ENCODE results near the gene CNNM2.

The CNNM2 gene

DNA sequence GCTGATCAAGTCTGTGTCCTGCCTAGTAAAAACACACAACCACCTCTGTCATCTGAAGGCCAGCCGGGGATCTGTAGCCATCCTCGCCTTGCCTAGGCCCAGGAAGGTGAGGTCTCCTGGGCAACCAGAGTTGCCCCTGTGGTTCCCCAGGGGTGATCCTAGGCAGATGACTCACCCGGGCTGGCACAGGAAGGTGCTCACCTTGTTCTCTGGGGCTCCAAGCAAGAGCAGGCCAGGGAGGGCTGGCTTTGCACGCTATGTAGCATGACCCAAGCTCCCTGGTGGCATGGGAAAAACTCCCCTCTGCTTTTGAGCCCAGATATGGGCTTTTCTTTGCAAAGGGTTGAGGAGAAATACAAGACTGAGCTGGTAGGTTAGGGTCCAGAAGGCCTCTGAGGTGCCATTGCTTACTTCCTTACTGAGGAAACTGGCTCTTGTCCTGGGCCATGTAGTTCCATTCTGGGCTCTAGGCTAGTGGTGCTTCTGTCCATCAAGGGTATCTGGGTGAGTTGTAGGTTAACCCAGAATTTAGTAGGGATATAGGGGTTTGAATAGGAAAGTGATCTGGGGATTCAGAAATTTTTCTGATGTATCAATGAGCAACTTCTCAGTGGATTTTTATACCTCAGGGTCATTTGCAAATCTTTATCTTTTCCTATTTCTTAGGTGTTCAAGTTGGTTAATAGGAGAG lies 162.9 kb downstream of the CNNM2 start:
- H3K4me3 ChIP-seq (ENCODE audit: low read depth in 1 of 2, low read length in 2 of 2), result no peak overlapping the region
- peaks cover 21% of the 10 kb centered on the region for H3K36me3 ChIP-seq (ENCODE audit: insufficient read depth, low read length)
- no peak overlapping the region for H3K27ac ChIP-seq (ENCODE audit: low read depth, low read length)
- no peaks in the 10 kb centered on the region for H3K27me3 ChIP-seq (ENCODE audit: control insufficient read depth in 1 of 2, insufficient read depth in 2 of 2, low read length in 2 of 2)
- no peaks in the 10 kb centered on the region for H3K9me3 ChIP-seq (ENCODE audit: low read length)
- no peak overlapping the region for H3K9ac ChIP-seq (ENCODE audit: low read length)
- H3K4me1 ChIP-seq (ENCODE audit: insufficient read depth, low read length), result no peaks in the 10 kb centered on the region

DNA sequence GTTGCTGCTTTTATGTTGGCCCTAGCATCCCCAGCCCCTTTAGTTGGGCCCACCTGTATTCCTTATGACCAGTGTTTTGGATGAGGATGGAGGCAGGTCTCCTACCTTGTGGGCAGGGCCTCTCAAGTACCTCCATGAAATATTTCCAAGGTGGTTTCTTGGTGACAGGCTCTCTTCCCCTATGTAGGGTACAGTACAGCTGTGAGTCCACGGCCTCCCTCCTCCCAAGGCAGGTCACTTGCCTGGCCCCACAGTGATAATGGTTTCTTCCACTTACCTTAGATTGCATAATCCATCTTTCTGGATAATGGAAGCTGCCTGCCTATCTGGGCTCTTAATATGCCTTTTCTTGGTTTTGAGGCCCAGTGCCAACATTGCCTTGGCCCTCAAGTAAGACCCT lies 164.6 kb downstream of the CNNM2 start:
- no peaks in the 10 kb centered on the region for H3K9me3 ChIP-seq (ENCODE audit: low read length)

DNA sequence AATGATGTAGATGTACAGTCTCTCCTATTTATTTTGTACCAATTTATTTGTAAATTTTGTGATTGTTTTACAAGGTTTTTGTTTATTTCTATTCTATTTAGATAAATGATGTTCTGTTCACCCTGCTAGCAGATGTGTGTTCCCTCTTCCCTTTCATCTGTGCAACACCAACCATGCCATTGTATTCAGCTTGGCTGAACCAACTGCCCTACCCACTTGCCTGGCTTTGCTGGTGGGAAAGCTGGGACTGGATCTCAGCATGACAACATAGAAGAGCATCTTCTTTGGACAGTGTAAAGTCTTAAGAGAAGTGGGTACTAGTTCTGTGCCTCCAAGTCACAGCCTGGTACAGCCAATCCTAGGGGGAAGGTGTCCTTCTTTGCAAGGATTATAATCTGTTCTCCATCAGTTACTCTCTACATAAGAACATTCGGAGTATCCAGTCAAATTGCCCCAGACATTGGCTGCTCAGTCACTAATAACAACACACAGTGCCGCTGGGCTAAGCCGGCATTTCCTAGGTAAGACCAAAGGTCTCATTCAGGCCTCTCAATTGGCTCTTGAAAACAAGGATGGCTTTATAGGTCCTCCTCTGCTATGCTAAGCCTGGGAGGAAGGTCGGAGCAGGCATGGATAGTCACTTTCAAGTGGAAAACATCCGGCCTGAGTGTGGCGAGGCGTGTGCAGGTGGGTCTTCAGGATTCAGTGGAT lies 165.3 kb downstream of the CNNM2 start:
- Histone ChIP-seq H3K4me1 (ENCODE audit: insufficient read depth, low read length) (no peaks in the 10 kb centered on the region), H3K27me3 (ENCODE audit: control insufficient read depth in 1 of 2, insufficient read depth in 2 of 2, low read length in 2 of 2) (no peaks in the 10 kb centered on the region), H3K9ac (ENCODE audit: low read length) (no peak overlapping the region), H3K27ac (ENCODE audit: low read depth, low read length) (peak overlapping the region; percentile 23), H3K36me3 (ENCODE audit: insufficient read depth, low read length) (peaks cover 11% of the 10 kb centered on the region), H3K4me3 (ENCODE audit: low read depth in 1 of 2, low read length in 2 of 2) (no peak overlapping the region), H3K9me3 (ENCODE audit: low read length) (no peaks in the 10 kb centered on the region)

More for the DNA sequence above, 164.6 kb downstream of the CNNM2 start:
- Histone ChIP-seq H3K9ac (ENCODE audit: low read length) (no peak overlapping the region), H3K36me3 (ENCODE audit: insufficient read depth, low read length) (peaks cover 11% of the 10 kb centered on the region), H3K27ac (ENCODE audit: low read depth, low read length) (no peak overlapping the region), H3K4me3 (ENCODE audit: low read depth in 1 of 2, low read length in 2 of 2) (no peak overlapping the region), H3K4me1 (ENCODE audit: insufficient read depth, low read length) (no peaks in the 10 kb centered on the region), H3K27me3 (ENCODE audit: control insufficient read depth in 1 of 2, insufficient read depth in 2 of 2, low read length in 2 of 2) (no peaks in the 10 kb centered on the region)

DNA sequence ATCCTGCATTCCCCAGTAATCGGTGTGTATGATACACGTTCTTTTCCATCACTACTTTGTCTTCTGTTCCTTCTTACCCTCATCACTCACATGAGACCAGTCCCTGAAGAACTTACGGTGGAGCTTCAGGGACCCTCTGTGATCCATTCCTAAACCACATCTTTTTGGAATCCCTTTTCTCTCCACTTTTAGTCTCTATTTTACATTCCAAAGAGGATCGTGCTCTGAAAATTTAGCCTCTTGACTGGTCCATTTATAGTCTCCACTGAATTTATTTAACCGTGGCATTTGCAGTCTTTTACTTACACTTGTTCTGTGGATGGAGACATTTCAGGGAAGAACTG lies 165.9 kb downstream of the CNNM2 start:
- H3K27me3 ChIP-seq (ENCODE audit: control insufficient read depth in 1 of 2, insufficient read depth in 2 of 2, low read length in 2 of 2), result no peaks in the 10 kb centered on the region
- no peaks in the 10 kb centered on the region for H3K4me1 ChIP-seq (ENCODE audit: insufficient read depth, low read length)
- no peaks in the 10 kb centered on the region for H3K9me3 ChIP-seq (ENCODE audit: low read length)
- peaks cover 16% of the 10 kb centered on the region for H3K36me3 ChIP-seq (ENCODE audit: insufficient read depth, low read length)
- no peak overlapping the region for H3K9ac ChIP-seq (ENCODE audit: low read length)
- no peak overlapping the region for H3K4me3 ChIP-seq (ENCODE audit: low read depth in 1 of 2, low read length in 2 of 2)
- H3K27ac ChIP-seq (ENCODE audit: low read depth, low read length), result no peak overlapping the region

DNA sequence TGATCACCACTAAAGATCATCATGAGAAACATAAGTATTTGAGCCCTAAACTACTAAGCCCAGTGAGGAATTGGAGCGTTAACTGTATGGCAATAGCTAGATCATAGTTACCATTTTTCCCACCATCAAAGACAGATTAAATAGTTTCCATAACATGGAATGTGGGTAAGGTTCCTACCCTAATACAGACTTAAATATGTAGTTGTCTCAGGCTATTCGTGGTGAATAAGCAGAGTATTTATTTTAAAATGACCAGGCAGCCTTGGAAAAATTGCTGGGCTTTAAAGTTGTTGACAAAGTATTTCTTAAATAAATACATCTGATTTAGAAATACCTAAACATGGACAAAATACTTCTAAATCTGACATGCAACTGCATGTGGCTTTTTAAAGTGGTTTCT lies 168.2 kb downstream of the CNNM2 start:
- no peak overlapping the region for H3K27ac ChIP-seq (ENCODE audit: low read depth, low read length)
- H3K4me3 ChIP-seq (ENCODE audit: low read depth in 1 of 2, low read length in 2 of 2), result no peak overlapping the region
- peaks cover 37% of the 10 kb centered on the region for H3K36me3 ChIP-seq (ENCODE audit: insufficient read depth, low read length)
- H3K4me1 ChIP-seq (ENCODE audit: insufficient read depth, low read length), result no peaks in the 10 kb centered on the region
- no peak overlapping the region for H3K9ac ChIP-seq (ENCODE audit: low read length)
- no peaks in the 10 kb centered on the region for H3K27me3 ChIP-seq (ENCODE audit: control insufficient read depth in 1 of 2, insufficient read depth in 2 of 2, low read length in 2 of 2)
- H3K9me3 ChIP-seq (ENCODE audit: low read length), result no peaks in the 10 kb centered on the region

DNA sequence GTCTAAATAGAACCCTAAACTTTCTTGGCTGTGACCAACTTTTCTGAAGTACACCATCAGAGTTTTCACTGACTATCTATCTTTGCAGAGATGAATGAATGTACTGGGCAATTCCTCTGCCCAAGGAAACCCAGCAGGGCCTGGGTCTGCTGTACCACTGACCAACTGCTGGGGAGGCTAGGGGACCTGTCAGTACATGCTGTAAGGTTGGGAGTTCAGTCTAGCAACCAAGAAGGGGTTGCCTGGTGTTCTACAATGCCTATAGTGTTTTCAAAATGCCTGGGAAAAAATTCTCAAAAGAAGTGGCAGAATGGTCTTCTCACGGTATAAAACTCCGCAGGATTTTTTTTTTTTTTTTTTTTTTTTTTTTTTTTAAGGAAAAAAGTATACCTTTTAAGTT lies 168.7 kb downstream of the CNNM2 start:
- peaks cover 42% of the 10 kb centered on the region for H3K36me3 ChIP-seq (ENCODE audit: insufficient read depth, low read length)
- no peak overlapping the region for H3K9ac ChIP-seq (ENCODE audit: low read length)
- no peak overlapping the region for H3K4me3 ChIP-seq (ENCODE audit: low read depth in 1 of 2, low read length in 2 of 2)

DNA sequence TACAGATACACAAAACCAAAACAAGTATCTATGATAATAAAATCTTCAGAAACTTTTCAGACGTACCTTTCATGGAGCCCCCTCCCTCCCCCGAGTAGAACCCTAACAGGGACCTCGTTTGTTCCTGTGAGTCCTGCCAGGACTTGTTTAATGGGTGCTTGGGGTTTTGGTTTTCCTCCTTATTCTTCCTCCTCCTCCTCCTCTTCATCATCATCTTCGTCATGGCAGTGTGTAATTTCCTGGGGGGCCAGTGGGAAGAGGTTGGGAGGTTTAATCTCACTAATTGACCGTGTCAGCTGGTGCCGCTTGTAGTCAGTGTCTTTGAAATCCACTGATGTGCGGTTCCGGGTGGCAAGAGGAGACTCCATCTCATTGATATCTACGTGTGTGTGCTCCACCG lies 171.4 kb downstream of the CNNM2 start:
- Histone ChIP-seq H3K36me3 (ENCODE audit: insufficient read depth, low read length) (peaks cover 63% of the 10 kb centered on the region), H3K4me1 (ENCODE audit: insufficient read depth, low read length) (no peaks in the 10 kb centered on the region), H3K27me3 (ENCODE audit: control insufficient read depth in 1 of 2, insufficient read depth in 2 of 2, low read length in 2 of 2) (no peaks in the 10 kb centered on the region), H3K9ac (ENCODE audit: low read length) (no peak overlapping the region), H3K27ac (ENCODE audit: low read depth, low read length) (no peak overlapping the region), H3K4me3 (ENCODE audit: low read depth in 1 of 2, low read length in 2 of 2) (no peak overlapping the region), H3K9me3 (ENCODE audit: low read length) (no peaks in the 10 kb centered on the region)

More for the DNA sequence above, 168.7 kb downstream of the CNNM2 start:
- H3K9me3 ChIP-seq (ENCODE audit: low read length), result no peaks in the 10 kb centered on the region
- H3K27me3 ChIP-seq (ENCODE audit: control insufficient read depth in 1 of 2, insufficient read depth in 2 of 2, low read length in 2 of 2), result no peaks in the 10 kb centered on the region
- no peaks in the 10 kb centered on the region for H3K4me1 ChIP-seq (ENCODE audit: insufficient read depth, low read length)
- no peak overlapping the region for H3K27ac ChIP-seq (ENCODE audit: low read depth, low read length)

DNA sequence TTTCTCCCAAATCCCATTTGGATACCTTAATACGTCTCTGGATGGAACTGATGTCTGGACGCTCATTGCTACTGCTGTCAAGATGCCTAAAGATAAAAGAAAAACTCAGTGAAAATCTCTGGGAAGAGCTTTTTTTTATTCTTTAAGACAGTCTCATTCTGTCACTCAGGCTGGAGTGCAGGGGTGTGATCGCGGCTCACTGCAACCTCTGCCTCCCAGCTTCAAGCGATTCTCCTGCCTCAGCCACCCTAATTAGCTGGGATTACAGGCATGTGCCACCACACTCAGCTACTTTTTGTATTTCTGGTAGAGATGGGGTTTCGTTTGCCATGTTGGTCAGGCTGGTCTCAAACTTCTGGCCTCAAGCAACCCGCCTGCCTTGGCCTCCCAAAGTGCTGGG lies 172.8 kb downstream of the CNNM2 start:
- no peaks in the 10 kb centered on the region for H3K4me1 ChIP-seq (ENCODE audit: insufficient read depth, low read length)
- no peaks in the 10 kb centered on the region for H3K9me3 ChIP-seq (ENCODE audit: low read length)
- H3K4me3 ChIP-seq (ENCODE audit: low read depth in 1 of 2, low read length in 2 of 2), result no peak overlapping the region
- H3K9ac ChIP-seq (ENCODE audit: low read length), result no peak overlapping the region
- no peaks in the 10 kb centered on the region for H3K27me3 ChIP-seq (ENCODE audit: control insufficient read depth in 1 of 2, insufficient read depth in 2 of 2, low read length in 2 of 2)
- H3K27ac ChIP-seq (ENCODE audit: low read depth, low read length), result no peak overlapping the region
- H3K36me3 ChIP-seq (ENCODE audit: insufficient read depth, low read length), result peaks cover 61% of the 10 kb centered on the region

DNA sequence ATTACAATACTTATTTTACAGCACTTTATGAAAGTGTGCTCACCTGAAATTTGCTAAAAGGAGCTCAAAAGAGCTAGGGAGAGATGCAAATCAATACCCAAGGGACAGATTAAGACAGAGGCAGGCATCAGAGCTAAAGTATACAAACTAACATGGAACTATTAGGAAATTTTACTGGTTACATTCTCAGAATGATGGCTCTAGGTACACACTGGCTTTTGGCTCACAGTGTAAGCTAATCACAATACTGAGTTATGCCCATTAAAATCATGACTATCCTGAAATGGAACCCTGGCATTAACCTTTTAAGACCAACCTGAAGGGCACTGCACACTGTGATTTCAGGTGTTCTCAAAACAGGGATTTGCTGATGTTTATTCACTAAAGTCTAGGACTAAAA lies 176.9 kb downstream of the CNNM2 start:
- Histone ChIP-seq H3K27ac (ENCODE audit: low read depth, low read length) (no peak overlapping the region), H3K4me1 (ENCODE audit: insufficient read depth, low read length) (no peaks in the 10 kb centered on the region), H3K27me3 (ENCODE audit: control insufficient read depth in 1 of 2, insufficient read depth in 2 of 2, low read length in 2 of 2) (no peaks in the 10 kb centered on the region), H3K36me3 (ENCODE audit: insufficient read depth, low read length) (peaks cover 62% of the 10 kb centered on the region), H3K9ac (ENCODE audit: low read length) (no peak overlapping the region), H3K9me3 (ENCODE audit: low read length) (no peaks in the 10 kb centered on the region), H3K4me3 (ENCODE audit: low read depth in 1 of 2, low read length in 2 of 2) (no peak overlapping the region)

DNA sequence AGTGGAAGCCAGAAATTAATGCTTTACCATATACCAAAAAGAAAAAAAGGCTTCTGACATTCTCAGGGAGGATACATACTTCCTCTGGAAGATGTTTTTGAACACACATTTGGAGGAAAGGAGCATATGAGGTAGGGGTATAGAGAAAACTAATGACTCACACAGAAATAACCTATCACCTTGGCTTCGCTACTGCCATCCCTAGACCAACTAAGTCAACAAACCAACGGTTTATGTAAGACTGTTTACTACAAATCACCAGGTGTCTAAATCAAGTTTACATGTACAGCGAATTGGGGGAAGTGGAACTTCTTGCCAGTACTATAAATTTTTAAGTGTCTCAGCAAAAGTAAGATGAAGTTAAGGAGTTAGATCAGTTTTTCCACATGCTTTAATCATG lies 178.0 kb downstream of the CNNM2 start:
- Histone ChIP-seq H3K9me3 (ENCODE audit: low read length) (no peaks in the 10 kb centered on the region), H3K36me3 (ENCODE audit: insufficient read depth, low read length) (peaks cover 59% of the 10 kb centered on the region), H3K9ac (ENCODE audit: low read length) (no peak overlapping the region), H3K27ac (ENCODE audit: low read depth, low read length) (no peak overlapping the region), H3K4me1 (ENCODE audit: insufficient read depth, low read length) (no peaks in the 10 kb centered on the region), H3K27me3 (ENCODE audit: control insufficient read depth in 1 of 2, insufficient read depth in 2 of 2, low read length in 2 of 2) (no peaks in the 10 kb centered on the region), H3K4me3 (ENCODE audit: low read depth in 1 of 2, low read length in 2 of 2) (no peak overlapping the region)

DNA sequence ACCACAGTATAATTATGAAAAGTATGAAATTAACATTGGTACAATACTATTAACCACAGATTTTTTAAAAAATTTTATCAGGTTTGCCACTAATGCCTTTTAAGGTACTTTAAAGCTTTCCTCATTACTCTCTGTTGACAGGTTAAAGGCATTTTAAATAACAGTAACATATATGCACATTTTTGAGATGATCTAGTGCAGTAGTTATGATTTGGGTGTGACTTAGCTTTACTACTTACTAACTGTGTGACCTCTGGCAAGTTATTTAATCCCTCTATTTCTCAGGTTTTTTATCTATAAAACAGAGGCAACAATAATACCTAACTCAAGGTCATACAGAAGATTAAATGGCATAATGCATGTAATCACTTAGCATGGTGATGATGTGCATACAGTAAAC lies 180.1 kb downstream of the CNNM2 start:
- H3K36me3 ChIP-seq (ENCODE audit: insufficient read depth, low read length), result peaks cover 39% of the 10 kb centered on the region

DNA sequence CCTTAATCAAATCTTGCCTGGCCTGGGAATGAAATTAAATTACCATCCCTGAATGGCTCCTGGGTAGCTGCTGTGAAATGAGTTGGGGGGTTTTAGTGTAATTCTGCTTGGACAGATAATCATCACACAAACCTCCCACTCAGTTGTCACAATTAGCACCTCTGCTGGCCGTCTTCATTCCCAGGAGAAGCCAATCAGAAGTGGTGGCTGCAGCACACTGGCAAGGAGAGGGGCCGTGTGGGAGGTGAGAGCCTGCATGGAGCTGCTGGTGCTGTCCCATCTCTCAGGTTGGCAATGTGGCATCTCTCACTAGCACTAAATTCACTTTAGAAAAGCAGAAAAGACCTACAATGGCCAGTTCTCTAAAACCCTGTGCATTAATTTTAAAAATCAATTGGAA lies 182.5 kb downstream of the CNNM2 start:
- no peaks in the 10 kb centered on the region for H3K9me3 ChIP-seq (ENCODE audit: low read length)
- H3K27me3 ChIP-seq (ENCODE audit: control insufficient read depth in 1 of 2, insufficient read depth in 2 of 2, low read length in 2 of 2), result no peaks in the 10 kb centered on the region
- no peak overlapping the region for H3K27ac ChIP-seq (ENCODE audit: low read depth, low read length)
- H3K4me1 ChIP-seq (ENCODE audit: insufficient read depth, low read length), result no peaks in the 10 kb centered on the region
- no peak overlapping the region for H3K4me3 ChIP-seq (ENCODE audit: low read depth in 1 of 2, low read length in 2 of 2)
- no peak overlapping the region for H3K9ac ChIP-seq (ENCODE audit: low read length)
- peaks cover 22% of the 10 kb centered on the region for H3K36me3 ChIP-seq (ENCODE audit: insufficient read depth, low read length)

More for the DNA sequence above, 180.1 kb downstream of the CNNM2 start:
- no peak overlapping the region for H3K4me3 ChIP-seq (ENCODE audit: low read depth in 1 of 2, low read length in 2 of 2)
- no peak overlapping the region for H3K27ac ChIP-seq (ENCODE audit: low read depth, low read length)
- H3K9ac ChIP-seq (ENCODE audit: low read length), result no peak overlapping the region
- H3K9me3 ChIP-seq (ENCODE audit: low read length), result no peaks in the 10 kb centered on the region
- no peaks in the 10 kb centered on the region for H3K27me3 ChIP-seq (ENCODE audit: control insufficient read depth in 1 of 2, insufficient read depth in 2 of 2, low read length in 2 of 2)
- no peaks in the 10 kb centered on the region for H3K4me1 ChIP-seq (ENCODE audit: insufficient read depth, low read length)

Measured in muscle layer of colon (tissue), 2 donors.